GM12872 (cell line): ENCODE results near the gene NFIX.

ENCODE experiments used
- TF ChIP-seq, protein P1 (sequence below): IDR thresholded peaks from 3 replicates; pipeline ENCODE4 v1.5.1; 2011; ENCODE audit warnings: low read depth, mild to moderate bottlenecking, low read length, moderate library complexity; ENCODE audit not compliant: insufficient read depth

NFIX gene

DNA sequence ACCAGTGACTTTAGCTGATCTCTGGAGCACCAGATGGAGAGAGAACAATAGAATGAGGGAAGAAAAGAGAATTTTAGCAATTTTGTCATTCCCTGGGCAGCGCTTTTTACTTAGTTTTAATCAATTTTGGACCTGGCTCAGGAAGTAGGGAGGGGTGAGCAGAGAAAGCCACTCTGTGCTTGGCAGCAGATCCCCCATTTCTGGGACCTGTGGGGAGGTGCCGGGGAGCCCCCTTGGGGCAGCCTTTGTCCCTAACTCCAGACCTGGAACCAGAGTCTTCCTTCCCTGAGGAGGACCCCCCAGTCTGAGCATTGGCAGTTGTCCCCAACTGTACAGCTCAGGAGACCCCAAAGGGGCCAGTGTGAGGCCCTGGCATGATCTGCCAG is 96.9 kb downstream of the NFIX start:
- TF ChIP-seq, protein P1, sequence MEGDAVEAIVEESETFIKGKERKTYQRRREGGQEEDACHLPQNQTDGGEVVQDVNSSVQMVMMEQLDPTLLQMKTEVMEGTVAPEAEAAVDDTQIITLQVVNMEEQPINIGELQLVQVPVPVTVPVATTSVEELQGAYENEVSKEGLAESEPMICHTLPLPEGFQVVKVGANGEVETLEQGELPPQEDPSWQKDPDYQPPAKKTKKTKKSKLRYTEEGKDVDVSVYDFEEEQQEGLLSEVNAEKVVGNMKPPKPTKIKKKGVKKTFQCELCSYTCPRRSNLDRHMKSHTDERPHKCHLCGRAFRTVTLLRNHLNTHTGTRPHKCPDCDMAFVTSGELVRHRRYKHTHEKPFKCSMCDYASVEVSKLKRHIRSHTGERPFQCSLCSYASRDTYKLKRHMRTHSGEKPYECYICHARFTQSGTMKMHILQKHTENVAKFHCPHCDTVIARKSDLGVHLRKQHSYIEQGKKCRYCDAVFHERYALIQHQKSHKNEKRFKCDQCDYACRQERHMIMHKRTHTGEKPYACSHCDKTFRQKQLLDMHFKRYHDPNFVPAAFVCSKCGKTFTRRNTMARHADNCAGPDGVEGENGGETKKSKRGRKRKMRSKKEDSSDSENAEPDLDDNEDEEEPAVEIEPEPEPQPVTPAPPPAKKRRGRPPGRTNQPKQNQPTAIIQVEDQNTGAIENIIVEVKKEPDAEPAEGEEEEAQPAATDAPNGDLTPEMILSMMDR: no peak

DNA sequence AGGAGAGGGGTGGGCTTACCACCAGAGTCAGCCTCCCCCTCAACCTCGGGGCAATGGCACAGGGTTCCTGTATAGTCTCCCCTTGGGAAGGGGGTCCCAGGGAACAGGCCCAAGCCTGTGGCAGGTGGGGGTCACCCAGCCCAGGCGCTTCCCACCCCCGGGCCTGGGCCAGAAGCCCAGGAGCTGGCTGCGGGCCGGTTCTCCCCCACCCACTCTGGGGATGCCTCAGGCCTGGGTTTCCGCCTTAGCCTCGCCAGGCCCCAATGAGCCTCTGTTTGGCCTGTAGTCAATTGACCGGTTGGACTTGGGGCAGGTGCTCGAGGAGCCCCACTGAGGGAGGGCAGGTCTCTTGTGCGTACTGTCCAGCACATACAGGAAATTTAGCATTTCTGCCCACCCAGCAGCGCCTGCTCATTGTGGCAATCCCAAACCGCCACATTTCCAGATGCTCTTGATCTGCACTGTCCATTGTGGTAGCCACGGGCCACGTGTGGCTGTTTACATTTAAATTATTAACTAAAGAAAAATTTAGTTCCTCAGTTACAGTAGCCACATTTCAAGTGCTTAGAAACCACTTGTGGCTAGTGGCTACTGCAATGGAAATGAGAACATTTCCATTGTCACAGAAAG is 97.4 kb downstream of the NFIX start:
- TF ChIP-seq, protein P1: no peak

DNA sequence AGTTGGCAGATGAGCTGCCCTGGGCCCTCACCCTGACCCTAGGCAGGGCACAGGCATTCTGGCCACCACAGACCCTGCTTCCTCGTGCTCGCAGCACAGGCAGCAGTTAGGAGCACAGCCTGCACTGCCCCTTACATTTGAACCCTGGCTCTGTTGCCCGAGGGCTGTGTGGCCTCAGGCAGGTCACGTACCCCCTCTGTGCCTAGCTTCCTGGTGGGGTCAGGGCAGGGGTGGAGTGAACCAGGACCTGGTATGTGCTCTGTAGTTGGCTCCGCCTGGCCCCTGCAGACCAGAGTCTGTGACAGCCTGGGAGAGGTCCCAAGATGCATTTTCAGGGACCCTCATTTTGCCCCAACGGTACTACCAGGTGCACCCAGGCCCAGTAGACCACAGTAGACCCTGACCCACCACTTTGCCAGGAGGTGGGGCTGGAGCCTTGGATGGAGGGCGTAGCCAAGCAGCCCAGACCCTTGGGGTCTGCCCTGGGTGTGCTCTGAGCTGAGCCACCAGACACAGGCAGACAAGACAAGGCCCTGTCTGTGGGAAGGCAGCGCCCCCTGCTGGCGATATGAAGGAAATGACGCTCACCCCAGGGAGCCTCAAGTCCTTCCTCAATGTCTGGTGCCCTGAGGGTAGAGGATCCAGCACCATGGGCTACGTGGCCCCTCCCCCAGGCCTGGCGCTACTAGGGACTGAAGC is 98.3 kb downstream of the NFIX start:
- TF ChIP-seq, protein P1: peak; percentile 94

DNA sequence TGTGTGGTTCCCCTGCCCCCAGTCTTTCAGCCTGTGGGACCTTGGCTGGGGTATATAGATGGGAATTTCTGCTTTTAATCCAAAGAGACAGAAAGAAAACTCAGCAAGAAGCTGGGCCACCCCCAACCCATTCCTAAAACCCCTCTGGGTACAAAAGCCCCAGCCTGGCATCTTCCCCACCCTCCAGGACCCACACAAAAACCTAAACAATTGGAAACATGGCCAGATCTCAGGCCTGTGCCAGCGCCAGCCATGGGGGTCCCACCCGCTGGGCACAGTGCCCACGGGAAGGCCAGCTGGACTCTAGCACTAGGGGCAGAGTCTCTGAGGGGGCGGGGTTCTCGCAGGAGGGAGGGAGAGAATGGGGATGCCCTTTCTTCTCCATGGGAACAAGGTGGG is 98.8 kb downstream of the NFIX start:
- TF ChIP-seq, protein P1: no peak

DNA sequence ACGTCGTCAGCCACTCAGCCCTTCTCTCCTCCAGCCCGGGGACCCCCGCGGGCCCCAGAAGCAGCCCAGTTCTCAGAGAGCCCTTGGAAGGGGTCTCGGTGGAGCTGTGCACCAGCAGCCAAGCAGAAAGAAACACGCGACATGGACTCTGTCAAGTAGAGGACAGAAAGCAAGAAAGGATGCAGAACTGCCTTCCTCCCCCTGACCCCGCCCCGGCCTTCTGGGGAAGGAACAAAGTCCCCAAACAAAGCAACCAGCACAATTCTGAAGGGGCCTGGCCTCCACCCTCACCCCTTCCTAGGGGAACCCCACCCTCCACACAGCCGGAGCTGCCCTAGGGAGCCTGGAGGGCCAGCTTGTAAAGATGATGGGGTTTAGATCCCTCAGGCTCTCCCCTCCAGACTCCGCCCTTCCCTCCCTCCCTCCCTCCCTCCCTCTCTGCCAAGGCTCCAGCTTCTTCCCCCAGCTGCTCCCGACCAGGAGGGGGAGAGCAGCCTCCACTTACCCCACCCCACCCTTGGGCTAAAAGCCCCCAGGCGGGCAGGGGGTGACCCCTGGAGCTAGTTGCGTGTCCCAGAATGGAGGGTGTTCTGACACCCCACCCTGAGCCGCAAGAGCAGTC is 99.6 kb downstream of the NFIX start:
- TF ChIP-seq, protein P1: no peak

DNA sequence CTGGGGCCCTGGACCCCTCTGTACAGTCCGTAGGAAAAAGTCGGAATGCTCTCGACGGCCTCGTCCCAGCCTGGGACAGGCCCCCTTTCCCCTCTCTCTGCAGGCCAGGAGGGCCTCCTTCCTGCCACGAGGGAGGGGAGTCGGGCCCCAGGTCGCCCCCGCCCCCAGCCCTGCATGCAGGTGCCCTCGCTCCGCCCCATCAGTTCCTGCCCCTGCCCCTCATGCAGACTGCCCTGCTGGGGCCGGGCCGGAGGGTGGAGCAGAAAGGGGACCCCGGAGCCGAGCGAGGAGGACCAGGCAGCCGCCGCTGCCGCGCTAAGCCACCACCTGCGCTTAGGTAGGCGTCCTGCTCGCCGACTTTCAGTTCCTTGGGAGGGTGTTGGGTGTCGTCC is 100.1 kb downstream of the NFIX start:
- TF ChIP-seq, protein P1: no peak
